Renal pelvis (tissue), 4 donors: ENCODE measurements around the gene CTSD. TPM values are rescaled to one million over a fixed set of nuclear protein-coding genes. Genes with fewer than 3 reads are reported as not detected.

Experiments used
- DNase-seq: peaks from one replicate; pipeline ENCODE4 v3.0.0-alpha.2; 2013
- polyA plus RNA-seq, 3 donors: library from polyadenylated mRNA; unstranded; fragments of 120-200 nt; gene quantifications; one replicate each; pipeline ENCODE4 v1.2.1, GENCODE V29; 2013; ENCODE audit not compliant: insufficient read length in 3 of 3

The CTSD gene
- polyA plus RNA-seq, 3 donors = 226 to 268 (median 263) TPM

GRCh38 chr11:1732418-1733008 is 31.2 kb downstream of the CTSD start:
- no peak for DNase-seq

GRCh38 chr11:1731451-1732059 is 32.2 kb downstream of the CTSD start:
- DNase-seq = no peak

GRCh38 chr11:1730059-1730629 is 33.6 kb downstream of the CTSD start:
- no peak for DNase-seq

- DNase-seq = no peak
Measured at GRCh38 chr11:1729692-1730011, 34.1 kb downstream of the CTSD start.

GRCh38 chr11:1728931-1729691 is 34.6 kb downstream of the CTSD start:
- no peak for DNase-seq

GRCh38 chr11:1728301-1728700 is 35.4 kb downstream of the CTSD start:
- DNase-seq = no peak

- DNase-seq = no peak
Measured at GRCh38 chr11:1727861-1728260, 35.9 kb downstream of the CTSD start.

GRCh38 chr11:1727096-1727690 is 36.5 kb downstream of the CTSD start:
- no peak for DNase-seq

GRCh38 chr11:1719781-1720180 is 43.9 kb downstream of the CTSD start:
- DNase-seq = no peak

GRCh38 chr11:1718326-1718725 is 45.4 kb downstream of the CTSD start:
- DNase-seq = no peak

- no peak for DNase-seq
Measured at GRCh38 chr11:1717745-1718144, 46.0 kb downstream of the CTSD start.

GRCh38 chr11:1714908-1715885 is 48.5 kb downstream of the CTSD start:
- no peak for DNase-seq

GRCh38 chr11:1708716-1709115 is 55.0 kb downstream of the CTSD start:
- no peak for DNase-seq

GRCh38 chr11:1707751-1708150 is 56.0 kb downstream of the CTSD start:
- DNase-seq = no peak

GRCh38 chr11:1706634-1707400 is 56.9 kb downstream of the CTSD start:
- DNase-seq = no peak

- DNase-seq = no peak
Measured at GRCh38 chr11:1705126-1706052, 58.3 kb downstream of the CTSD start.

- DNase-seq = no peak
Measured at GRCh38 chr11:1703146-1703545, 60.6 kb downstream of the CTSD start.
